MM.1S (cell line): ENCODE measurements around the gene STX16.

Source experiments
- DNase-seq: peaks from one replicate; pipeline ENCODE4 v3.0.0-alpha.2; 2015
- H2AFZ ChIP-seq: fragments of 300-600 bp; sonication (generic); 2 replicates; pipeline ENCODE4 v1.6.0; 2016; ENCODE audit warnings: antibody characterized with exemption, low read length
- H3F3A ChIP-seq: fragments of 300-600 bp; sonication (generic); 2 replicates; pipeline ENCODE4 v1.6.1; 2016; ENCODE audit warnings: mild to moderate bottlenecking, antibody characterized with exemption, low read length, moderate library complexity, mixed read lengths; ENCODE audit not compliant: insufficient read depth
- H3K27ac ChIP-seq: fragments of 300-600 bp; sonication (generic); 2 replicates; pipeline ENCODE4 v1.5.1; 2016; ENCODE audit warnings: mild to moderate bottlenecking, low read length
- H3K27me3 ChIP-seq: fragments of 300-600 bp; sonication (generic); replicated peaks from 2 replicates; pipeline ENCODE4 v1.6.0; 2016; ENCODE audit warnings: low read length; ENCODE audit not compliant: insufficient read depth
- H3K36me3 ChIP-seq: fragments of 300-600 bp; sonication (generic); replicated peaks from 2 replicates; pipeline ENCODE4 v1.6.1; 2016; ENCODE audit warnings: mild to moderate bottlenecking, low read length, mixed read lengths; ENCODE audit not compliant: insufficient read depth
- H3K4me1 ChIP-seq: fragments of 300-600 bp; sonication (generic); 2 replicates; pipeline ENCODE4 v1.6.1; 2016; ENCODE audit warnings: low read length, mixed read lengths
- H3K4me2 ChIP-seq: fragments of 300-600 bp; sonication (generic); 2 replicates; pipeline ENCODE4 v1.6.0; 2016; ENCODE audit warnings: low read depth, low read length
- H3K4me3 ChIP-seq: fragments of 300-600 bp; sonication (generic); 2 replicates; pipeline ENCODE4 v1.5.1; 2016; ENCODE audit warnings: low read length, mixed read lengths
- H3K79me2 ChIP-seq: fragments of 300-600 bp; sonication (generic); 2 replicates; pipeline ENCODE4 v1.6.1; 2016; ENCODE audit warnings: mixed run types, low read length, mixed read lengths
- H3K9ac ChIP-seq: fragments of 300-600 bp; sonication (generic); 2 replicates; pipeline ENCODE4 v1.6.1; 2016; ENCODE audit warnings: low read length, mixed read lengths
- H3K9me2 ChIP-seq: fragments of 300-600 bp; sonication (generic); replicated peaks from 2 replicates; pipeline ENCODE4 v1.6.1; 2016; ENCODE audit warnings: mild to moderate bottlenecking, low read length, mixed read lengths; ENCODE audit not compliant: insufficient read depth
- H3K9me3 ChIP-seq: fragments of 300-600 bp; sonication (generic); replicated peaks from 2 replicates; pipeline ENCODE4 v1.6.1; 2016; ENCODE audit warnings: mild to moderate bottlenecking, low read length, mixed read lengths; ENCODE audit not compliant: insufficient read depth
- H4K20me1 ChIP-seq: fragments of 300-600 bp; sonication (generic); 2 replicates; pipeline ENCODE4 v1.6.1; 2016; ENCODE audit warnings: mild to moderate bottlenecking, low read length, moderate library complexity, mixed read lengths; ENCODE audit not compliant: insufficient read depth
- EZH2 ChIP-seq: fragments of 300-600 bp; sonication (generic); optimal IDR thresholded peaks from 2 replicates; pipeline ENCODE3; 2017; ENCODE audit warnings: low read depth, mild to moderate bottlenecking, antibody characterized with exemption, low read length, mixed read lengths
- EZH2phosphoT487 ChIP-seq: fragments of 300-600 bp; sonication (generic); IDR thresholded peaks from 2 replicates; pipeline ENCODE4 v1.6.1; 2018; ENCODE audit warnings: antibody characterized with exemption, low read length
- TF ChIP-seq, protein P1 (sequence below): fragments of 300-600 bp; sonication (generic); IDR thresholded peaks from 2 replicates; pipeline ENCODE4 v1.5.1; 2016; ENCODE audit warnings: antibody characterized with exemption, low read length, mixed read lengths

The STX16 gene

DNA sequence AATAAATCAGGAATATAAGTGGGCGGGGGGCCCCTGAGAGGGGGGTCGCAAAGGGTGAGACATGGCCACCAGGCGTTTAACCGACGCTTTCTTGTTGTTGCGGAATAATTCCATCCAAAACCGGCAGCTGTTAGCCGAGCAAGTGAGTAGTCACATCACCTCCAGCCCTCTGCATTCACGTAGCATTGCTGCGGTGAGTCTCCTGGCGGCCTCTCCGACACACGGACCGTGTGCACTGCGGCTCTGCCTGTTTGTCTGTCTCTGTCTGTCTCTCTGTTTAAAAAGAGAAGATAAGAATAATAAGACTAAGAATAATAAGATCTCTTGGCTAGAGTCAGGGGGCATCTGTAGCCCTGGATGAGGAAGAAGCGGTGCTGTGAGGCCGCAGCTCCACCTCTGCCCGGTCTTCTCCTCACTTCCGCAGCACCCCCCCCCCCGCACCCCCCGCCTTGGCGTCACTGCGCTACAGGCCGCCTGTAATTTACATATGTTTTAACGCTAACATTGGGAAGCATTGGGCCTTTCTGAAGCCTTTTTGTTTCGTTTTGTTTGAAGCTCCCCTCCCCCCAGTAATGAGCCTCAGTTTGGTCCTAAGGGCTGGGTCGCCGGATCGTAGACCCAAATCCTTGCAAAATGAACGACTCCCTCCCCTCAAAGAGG lies 993 bp downstream of the STX16 start:
- H4K20me1 ChIP-seq: no peaks in the 10 kb centered on the region; the same call in 1 of the 2 replicates
- peaks cover 11% of the 10 kb centered on the region; the same call in 1 of the 2 replicates for H3F3A ChIP-seq
- peak overlapping the region; percentile 58; the same call in 1 of the 2 replicates for H3K27ac ChIP-seq
- H3K9me3 ChIP-seq: no peaks in the 10 kb centered on the region
- TF ChIP-seq EZH2 (no peak), EZH2phosphoT487 (no peak)
- TF ChIP-seq, protein P1, sequence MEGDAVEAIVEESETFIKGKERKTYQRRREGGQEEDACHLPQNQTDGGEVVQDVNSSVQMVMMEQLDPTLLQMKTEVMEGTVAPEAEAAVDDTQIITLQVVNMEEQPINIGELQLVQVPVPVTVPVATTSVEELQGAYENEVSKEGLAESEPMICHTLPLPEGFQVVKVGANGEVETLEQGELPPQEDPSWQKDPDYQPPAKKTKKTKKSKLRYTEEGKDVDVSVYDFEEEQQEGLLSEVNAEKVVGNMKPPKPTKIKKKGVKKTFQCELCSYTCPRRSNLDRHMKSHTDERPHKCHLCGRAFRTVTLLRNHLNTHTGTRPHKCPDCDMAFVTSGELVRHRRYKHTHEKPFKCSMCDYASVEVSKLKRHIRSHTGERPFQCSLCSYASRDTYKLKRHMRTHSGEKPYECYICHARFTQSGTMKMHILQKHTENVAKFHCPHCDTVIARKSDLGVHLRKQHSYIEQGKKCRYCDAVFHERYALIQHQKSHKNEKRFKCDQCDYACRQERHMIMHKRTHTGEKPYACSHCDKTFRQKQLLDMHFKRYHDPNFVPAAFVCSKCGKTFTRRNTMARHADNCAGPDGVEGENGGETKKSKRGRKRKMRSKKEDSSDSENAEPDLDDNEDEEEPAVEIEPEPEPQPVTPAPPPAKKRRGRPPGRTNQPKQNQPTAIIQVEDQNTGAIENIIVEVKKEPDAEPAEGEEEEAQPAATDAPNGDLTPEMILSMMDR: no peak
- peak overlapping the region; percentile 100 for H3K4me3 ChIP-seq
- peaks cover 9% of the 10 kb centered on the region; the same call in 1 of the 2 replicates for H3K4me1 ChIP-seq
- H2AFZ ChIP-seq: 0 out of 2 replicates have a peak overlapping the region, but pooled peaks have one; percentile 17
- H3K4me2 ChIP-seq: peak overlapping the region; percentile 85
- peaks cover 58% of the 10 kb centered on the region for H3K79me2 ChIP-seq
- H3K27me3 ChIP-seq: peaks cover 24% of the 10 kb centered on the region
- no peaks in the 10 kb centered on the region for H3K9me2 ChIP-seq
- no peaks in the 10 kb centered on the region; the same call in 1 of the 2 replicates for H3K36me3 ChIP-seq
- DNase-seq: peak; percentile 84
- H3K9ac ChIP-seq: peak overlapping the region; percentile 97

DNA sequence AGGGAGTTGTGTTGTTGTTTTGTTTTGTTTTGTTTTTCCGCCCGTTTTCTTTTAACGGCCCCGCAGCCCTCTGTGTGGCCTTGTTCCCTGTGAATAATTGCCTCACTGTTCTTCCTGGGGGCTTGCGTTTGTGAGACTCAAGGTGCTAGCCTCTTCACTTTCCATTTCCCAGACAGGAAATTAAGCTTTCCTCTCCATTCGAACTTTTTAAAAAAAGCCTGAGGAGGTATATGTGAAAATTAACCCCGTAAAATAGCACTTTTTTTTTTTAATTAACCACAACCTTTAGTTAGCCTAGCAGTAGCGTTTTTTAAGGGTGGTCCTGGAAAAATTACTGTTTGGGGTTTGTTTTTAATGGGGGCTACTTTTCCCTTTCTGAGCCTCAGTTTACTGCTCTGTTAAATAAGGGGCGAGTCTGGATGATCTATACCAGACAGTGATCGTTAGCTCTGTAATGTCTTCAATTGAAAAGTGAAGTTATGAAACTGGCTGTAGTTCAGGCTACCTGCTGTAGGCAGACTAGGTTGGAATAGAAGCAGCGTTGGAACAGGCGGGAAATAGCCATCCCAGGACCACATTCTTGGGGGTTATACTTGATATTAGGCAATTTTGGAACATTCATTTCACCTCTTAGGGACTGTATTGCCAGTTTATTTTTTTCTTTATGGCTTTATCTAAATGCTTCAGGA lies 1.7 kb downstream of the STX16 start:
- Histone ChIP-seq H3K9ac (peak overlapping the region; percentile 97), H3K9me3 (no peaks in the 10 kb centered on the region), H3K27me3 (peaks cover 17% of the 10 kb centered on the region), H3K27ac (peak overlapping the region; percentile 58; the same call in 1 of the 2 replicates), H3K9me2 (no peaks in the 10 kb centered on the region), H3K4me1 (peaks cover 9% of the 10 kb centered on the region; the same call in 1 of the 2 replicates), H3K36me3 (no peaks in the 10 kb centered on the region; the same call in 1 of the 2 replicates), H4K20me1 (peaks cover under 1% of the 10 kb centered on the region; the same call in 1 of the 2 replicates), H3F3A (peaks cover 11% of the 10 kb centered on the region; the same call in 1 of the 2 replicates), H3K79me2 (peaks cover 65% of the 10 kb centered on the region), H3K4me3 (peak overlapping the region; percentile 100), H3K4me2 (peak overlapping the region; percentile 62), H2AFZ (0 out of 2 replicates have a peak overlapping the region, but pooled peaks have one; percentile 17)
- TF ChIP-seq EZH2: no peak
- TF ChIP-seq, protein P1: no peak
- no peak for TF ChIP-seq EZH2phosphoT487
- no peak for DNase-seq

DNA sequence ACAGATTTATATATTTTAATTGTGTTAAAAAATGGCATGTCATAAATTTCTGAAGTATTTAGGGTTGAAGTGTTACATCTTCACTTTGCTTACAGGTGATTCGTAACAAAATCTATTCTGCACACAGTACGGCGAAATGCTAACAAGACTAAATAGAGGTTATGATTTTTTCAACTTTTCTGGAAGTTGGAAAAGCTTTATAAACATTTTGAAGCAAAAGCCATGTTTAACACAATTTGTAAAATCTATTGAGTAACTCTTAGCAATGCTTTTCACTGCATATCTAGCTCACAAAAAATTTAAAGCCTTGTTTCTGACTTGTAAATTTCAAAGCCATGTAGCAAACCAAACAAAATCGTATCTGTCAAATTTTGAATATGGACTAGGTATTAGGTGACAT lies 3.3 kb downstream of the STX16 start:
- Histone ChIP-seq H3K27ac (no peak overlapping the region), H3K9ac (no peak overlapping the region), H3K4me2 (no peak overlapping the region), H3K27me3 (peaks cover 6% of the 10 kb centered on the region), H3K36me3 (peaks cover 3% of the 10 kb centered on the region; the same call in 1 of the 2 replicates), H3K9me3 (no peaks in the 10 kb centered on the region), H3F3A (peaks cover 11% of the 10 kb centered on the region; the same call in 1 of the 2 replicates), H4K20me1 (peaks cover 7% of the 10 kb centered on the region; the same call in 1 of the 2 replicates), H3K4me1 (peaks cover 9% of the 10 kb centered on the region; the same call in 1 of the 2 replicates), H3K9me2 (no peaks in the 10 kb centered on the region), H3K4me3 (no peak overlapping the region), H2AFZ (no peak overlapping the region), H3K79me2 (peaks cover 81% of the 10 kb centered on the region)
- no peak for DNase-seq
- TF ChIP-seq, protein P1: no peak
- TF ChIP-seq EZH2phosphoT487: no peak
- TF ChIP-seq EZH2: no peak
